Astrocyte of the spinal cord (primary cell): ENCODE results near the gene CNTNAP4.
A peak's percentile ranks its signal among the peaks of the same experiment; 100 is the strongest.

Experiments
- DNase-seq: peaks from one replicate; pipeline ENCODE4 v3.0.0; 2011; ENCODE audit warnings: low read depth, low spot score
- H3K4me3 ChIP-seq: 2 replicates; pipeline ENCODE4 v1.5.1; 2011; ENCODE audit warnings: low read depth, mild to moderate bottlenecking, low read length, moderate library complexity
- CTCF ChIP-seq: IDR thresholded peaks from 2 replicates; pipeline ENCODE4 v1.5.1; 2012; ENCODE audit warnings: low read depth, mild to moderate bottlenecking, low read length, inconsistent platforms
- in situ Hi-C: cut with HindIII; loops from 2 replicates; pipeline ENCODE4 v1.10.0; 2017; ENCODE audit warnings: low sequenced_read_pairs

CNTNAP4 gene

GRCh38 chr16:76579277-76579922 lies 302.2 kb downstream of the CNTNAP4 start:
- H3K4me3 ChIP-seq = no peak overlapping the region
- DNase-seq = no peak
- no peak for TF ChIP-seq CTCF
- in situ Hi-C loops = no loop called here

GRCh38 chr16:76583466-76583865 lies 306.3 kb downstream of the CNTNAP4 start:
- DNase-seq = peak; percentile 3
- in situ Hi-C loops = no loop called here
- TF ChIP-seq CTCF = no peak
- H3K4me3 ChIP-seq = no peak overlapping the region

- in situ Hi-C loops = no loop called here
- no peak for TF ChIP-seq CTCF
- no peak for DNase-seq
- H3K4me3 ChIP-seq = no peak overlapping the region
Measured at GRCh38 chr16:76583945-76584344, 306.7 kb downstream of the CNTNAP4 start.

GRCh38 chr16:76598498-76598897 lies 321.3 kb downstream of the CNTNAP4 start:
- no peak overlapping the region for H3K4me3 ChIP-seq
- in situ Hi-C loops = no loop called here

GRCh38 chr16:76607317-76607716 lies 330.1 kb downstream of the CNTNAP4 start:
- in situ Hi-C loops = no loop called here
- no peak for DNase-seq

More at GRCh38 chr16:76598498-76598897, 321.3 kb downstream of the CNTNAP4 start:
- TF ChIP-seq CTCF = no peak
- DNase-seq = no peak

More at GRCh38 chr16:76607317-76607716, 330.1 kb downstream of the CNTNAP4 start:
- no peak overlapping the region for H3K4me3 ChIP-seq
- no peak for TF ChIP-seq CTCF
